HFF-Myc (cell line): ENCODE results near the gene KCNJ15.
"Not testable (repeated sequence)": the region's sequence is repeated elsewhere in the genome, so short reads cannot be mapped to it uniquely, and the experiment has no call there.

Experiments used
- DNase-seq: peaks from one replicate; pipeline ENCODE4 v3.0.0-alpha.2; 2011; ENCODE audit warnings: low read depth; ENCODE audit errors: extremely low read depth
- H3K4me3 ChIP-seq: replicated peaks from 2 replicates; pipeline ENCODE4 v1.5.1; 2011; ENCODE audit warnings: low read depth, mild to moderate bottlenecking, control low read depth, low read length
- CTCF ChIP-seq: IDR thresholded peaks from 2 replicates; pipeline ENCODE4 v1.5.1; 2012; ENCODE audit warnings: mild to moderate bottlenecking, low read depth, low read length, control low read depth; ENCODE audit errors: missing control alignments

The KCNJ15 gene

GRCh38 chr21:38234395-38235142 is 22.2 kb upstream of the KCNJ15 start:
- DNase-seq = no peak
- no peak overlapping the region for H3K4me3 ChIP-seq
- no peak for TF ChIP-seq CTCF

- not testable (repeated sequence) for H3K4me3 ChIP-seq, DNase-seq
Measured at GRCh38 chr21:38235251-38235650, 21.5 kb upstream of the KCNJ15 start.

GRCh38 chr21:38236232-38236631 is 20.6 kb upstream of the KCNJ15 start:
- no peak for DNase-seq
- no peak overlapping the region for H3K4me3 ChIP-seq
- no peak for TF ChIP-seq CTCF

DNA sequence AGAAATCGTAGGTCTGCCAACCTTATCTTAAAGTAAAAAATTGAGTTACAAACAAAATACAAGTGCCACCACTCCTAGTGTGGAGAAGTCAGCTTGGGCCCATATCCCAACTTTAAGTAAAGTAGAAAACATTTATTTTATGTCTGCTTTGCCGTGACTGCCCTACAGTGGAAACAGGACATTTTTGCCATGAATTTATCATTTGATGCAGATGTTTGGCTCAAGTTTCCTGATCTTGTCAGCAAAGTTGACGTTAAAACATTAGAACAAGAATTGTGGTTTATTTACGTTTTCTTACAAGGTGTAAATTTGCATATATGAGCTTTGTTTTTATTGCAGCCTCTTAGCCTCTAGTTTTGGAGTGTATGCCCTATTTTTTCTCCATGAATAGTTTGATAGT is 17.1 kb upstream of the KCNJ15 start:
- DNase-seq = no peak
- no peak for TF ChIP-seq CTCF
- no peak overlapping the region for H3K4me3 ChIP-seq

GRCh38 chr21:38240129-38240528 is 16.7 kb upstream of the KCNJ15 start:
- DNase-seq = no peak
- H3K4me3 ChIP-seq = no peak overlapping the region
- no peak for TF ChIP-seq CTCF

GRCh38 chr21:38241029-38241740 is 15.6 kb upstream of the KCNJ15 start:
- no peak for DNase-seq
- TF ChIP-seq CTCF = no peak
- no peak overlapping the region for H3K4me3 ChIP-seq

DNA sequence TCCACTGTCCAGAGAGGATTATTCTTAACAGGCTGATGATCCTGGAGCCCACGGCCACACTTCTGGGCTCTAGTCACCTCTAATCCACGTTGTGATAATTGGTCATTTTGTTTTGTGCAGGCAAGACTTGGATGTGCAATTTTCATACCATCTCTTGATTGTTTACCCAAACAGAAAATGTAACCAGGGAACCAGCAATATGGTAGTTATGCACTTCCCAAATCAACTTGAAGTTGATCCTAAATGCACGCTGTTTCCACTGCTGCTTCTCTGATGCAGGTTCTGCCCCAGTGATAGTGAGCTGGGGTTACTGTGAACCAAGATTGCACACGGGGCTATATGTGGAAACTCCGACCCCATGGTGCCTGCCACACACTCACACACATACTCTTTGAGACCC is 14.7 kb upstream of the KCNJ15 start:
- no peak for DNase-seq
- H3K4me3 ChIP-seq = no peak overlapping the region
- TF ChIP-seq CTCF = no peak
